ENCODE data around the gene C9orf40. TPM values are rescaled to one million over a fixed set of nuclear protein-coding genes. Genes with fewer than 3 reads are reported as not detected.
A peak's percentile ranks its signal among the peaks of the same experiment; 100 is the strongest.

Gene C9orf40, protein sequence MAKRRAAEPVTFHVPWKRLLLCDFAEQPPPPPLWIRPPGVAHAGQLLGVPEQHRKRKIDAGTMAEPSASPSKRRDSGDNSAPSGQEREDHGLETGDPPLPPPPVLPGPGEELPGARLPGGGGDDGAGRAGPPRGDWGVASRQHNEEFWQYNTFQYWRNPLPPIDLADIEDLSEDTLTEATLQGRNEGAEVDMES
- total RNA-seq (2014; rRNA removed; shearing (Covaris generic)) (3.4 and 6.1 TPM in 2 replicates), polyA plus RNA-seq (2016; fragmentation: Nextera tagmentation; extraction: Ambion mirVana) (8.0 and 8.5 TPM in 2 replicates)

DNA sequence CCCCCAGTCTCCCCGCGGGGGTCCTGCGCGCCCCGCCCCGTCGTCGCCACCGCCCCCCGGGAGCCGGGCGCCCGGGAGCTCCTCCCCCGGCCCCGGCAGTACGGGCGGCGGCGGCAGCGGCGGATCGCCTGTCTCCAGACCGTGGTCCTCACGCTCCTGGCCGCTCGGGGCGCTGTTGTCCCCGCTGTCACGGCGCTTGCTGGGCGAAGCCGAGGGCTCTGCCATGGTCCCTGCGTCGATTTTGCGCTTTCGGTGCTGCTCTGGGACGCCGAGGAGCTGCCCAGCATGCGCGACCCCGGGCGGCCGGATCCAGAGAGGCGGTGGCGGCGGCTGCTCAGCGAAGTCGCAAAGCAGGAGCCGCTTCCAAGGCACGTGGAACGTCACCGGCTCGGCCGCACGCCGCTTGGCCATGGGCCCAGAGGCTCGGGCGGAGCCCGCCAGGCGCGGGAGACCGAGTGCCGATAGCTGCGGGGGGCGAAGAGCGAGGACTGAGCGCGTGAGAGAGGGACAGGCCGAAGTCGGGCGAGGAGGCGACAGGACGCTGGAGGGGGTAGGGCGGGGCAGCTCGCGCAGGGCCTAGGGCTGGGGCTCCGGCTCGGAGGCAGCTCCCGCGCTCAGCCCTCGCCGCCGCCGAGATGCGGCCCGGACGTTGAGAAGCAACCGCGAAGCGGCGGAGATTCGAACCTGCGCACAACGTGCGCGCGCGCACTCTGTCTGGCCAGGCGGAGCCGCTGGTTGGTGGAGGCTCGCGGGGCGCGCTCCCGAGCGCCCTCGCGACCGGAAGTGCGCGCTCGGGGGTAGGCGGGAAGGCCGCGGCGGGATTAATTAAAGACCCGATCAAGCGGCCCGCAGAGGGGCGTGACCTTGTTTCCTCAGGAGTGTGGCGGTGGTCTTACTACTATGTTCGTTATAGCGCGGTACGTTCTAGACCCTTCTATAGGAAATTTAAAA, at the start of gene C9orf40:
Gene C9orf40, minus strand, starts transcription at position 712 of the 951 bp plus-strand sequence. Its CDS starts 301 bp downstream, at position 411.
- Histone ChIP-seq H3K27me3 (replicated peaks; ENCODE audit: insufficient read depth) (no peaks in the 10 kb centered on the region), H3K4me3 (peak within 1 kb of the TSS; percentile 90), H3K36me3 (ENCODE audit: low read depth) (no peaks in the 10 kb centered on the region), H3K9ac (peak within 1 kb of the TSS; percentile 84), H2AFZ (peak within 1 kb of the TSS; percentile 94), H3K27ac (peak within 1 kb of the TSS; percentile 76), H3K9me2 (ENCODE audit: insufficient read depth) (no peaks in the 10 kb centered on the region), H3F3A (ENCODE audit: insufficient read depth) (peaks cover 9% of the 10 kb centered on the region; the same call in 1 of the 2 replicates), H4K20me1 (ENCODE audit: insufficient read depth) (no peaks in the 10 kb centered on the region), H3K9me3 (ENCODE audit: low read depth) (no peaks in the 10 kb centered on the region), H3K4me2 (ENCODE audit: unreplicated experiment) (peak within 1 kb of the TSS; percentile 74), H3K79me2 (ENCODE audit: insufficient read depth) (peaks cover 25% of the 10 kb centered on the region), H3K4me1 (ENCODE audit: insufficient read depth) (no peaks in the 10 kb centered on the region)
- TF ChIP-seq EZH2phosphoT487 (IDR thresholded peaks at IDR 0.05; ENCODE audit: insufficient read depth, low read depth) (no peak), EZH2 (IDR thresholded peaks at IDR 0.05; ENCODE audit: insufficient read depth, poor library complexity, severe bottlenecking) (no peak)
- WGBS, 2 experiments (ENCODE audit: low coverage in 1 of 2, low lambda C conversion rate in 2 of 2, missing lambda C conversion rate in 2 of 2) = 0 to 1% methylated on average over 89 to 94 of the region's 125 CpGs
- DNase-seq = peak; percentile 93
- in situ Hi-C loops (cut with MboI) = no loop called here

DNA sequence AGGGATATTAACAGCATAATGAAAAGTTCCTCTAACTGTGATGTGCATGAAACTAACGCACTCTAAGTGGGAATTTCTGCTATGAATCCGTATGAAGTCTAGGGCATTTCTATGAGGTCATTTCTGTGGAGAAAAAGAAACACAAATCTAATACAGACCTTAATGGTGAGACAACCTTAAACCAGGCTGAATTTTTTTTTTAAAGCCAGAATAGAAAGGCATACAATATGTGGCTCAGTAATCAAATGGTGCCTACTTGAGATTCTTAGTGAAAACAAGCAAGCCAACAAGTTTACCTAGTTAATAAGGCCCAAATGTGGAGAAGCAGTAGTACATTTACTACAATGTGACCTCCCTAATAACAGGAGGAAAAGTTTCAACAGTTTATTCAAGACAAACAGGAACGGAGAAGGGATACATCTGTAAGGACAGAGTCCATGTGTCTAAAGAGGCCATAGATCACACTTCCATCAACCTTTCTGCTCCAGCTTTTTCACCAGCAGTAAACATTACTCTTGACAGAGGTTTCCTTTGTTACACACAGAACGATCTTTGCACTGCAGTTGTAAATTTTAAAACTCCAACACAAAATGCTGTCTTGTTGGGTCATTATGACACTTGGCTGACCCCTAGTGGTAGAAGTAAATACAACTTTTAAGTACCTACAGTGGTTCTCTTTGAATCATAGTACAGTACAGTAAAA, 49.2 kb upstream of the C9orf40 start:
- Histone ChIP-seq H3K79me2 (ENCODE audit: insufficient read depth) (no peaks in the 10 kb centered on the region), H3K4me2 (ENCODE audit: unreplicated experiment) (peak overlapping the region; percentile 15), H3K4me1 (ENCODE audit: insufficient read depth) (no peaks in the 10 kb centered on the region), H3K9me3 (ENCODE audit: low read depth) (no peaks in the 10 kb centered on the region), H3F3A (ENCODE audit: insufficient read depth) (no peaks in the 10 kb centered on the region), H3K9ac (no peak overlapping the region), H4K20me1 (ENCODE audit: insufficient read depth) (no peaks in the 10 kb centered on the region), H3K27me3 (replicated peaks; ENCODE audit: insufficient read depth) (no peaks in the 10 kb centered on the region), H3K9me2 (ENCODE audit: insufficient read depth) (no peaks in the 10 kb centered on the region), H2AFZ (peak overlapping the region; percentile 61), H3K27ac (no peak overlapping the region), H3K4me3 (no peak overlapping the region), H3K36me3 (ENCODE audit: low read depth) (peaks cover 3% of the 10 kb centered on the region; the same call in 1 of the 2 replicates)
- in situ Hi-C loops (cut with MboI) = loop anchor here (5.0 kb wide), 1 partner anchor 225 kb away; no protein-coding TSS in a partner anchor
- WGBS, 2 experiments (ENCODE audit: low coverage in 1 of 2, low lambda C conversion rate in 2 of 2, missing lambda C conversion rate in 2 of 2) = 42 to 49% methylated on average over 4 of the region's 4 CpGs
- peak; percentile 78 for DNase-seq
- TF ChIP-seq EZH2 (IDR thresholded peaks at IDR 0.05; ENCODE audit: insufficient read depth, poor library complexity, severe bottlenecking) (no peak), EZH2phosphoT487 (IDR thresholded peaks at IDR 0.05; ENCODE audit: insufficient read depth, low read depth) (no peak)

DNA sequence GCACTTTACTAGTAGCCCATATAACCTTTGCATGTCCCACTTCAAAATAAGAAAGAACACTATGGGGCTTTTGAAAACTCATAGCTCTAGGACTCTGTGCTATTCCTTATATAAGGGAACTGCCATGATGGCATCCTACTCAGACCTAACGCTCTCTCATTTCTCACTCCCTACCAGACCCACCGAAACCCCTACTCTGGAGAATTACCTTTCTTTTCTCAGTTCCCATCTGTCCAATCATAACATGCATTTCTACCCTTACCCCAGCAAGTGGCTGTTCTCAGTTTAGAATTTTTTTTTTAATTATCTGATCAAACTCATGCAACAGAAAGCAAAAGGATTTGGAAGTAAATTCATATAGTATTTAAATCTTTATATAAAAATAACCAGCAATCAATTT, 48.1 kb upstream of the C9orf40 start:
- Histone ChIP-seq H4K20me1 (ENCODE audit: insufficient read depth) (no peaks in the 10 kb centered on the region), H3K4me2 (ENCODE audit: unreplicated experiment) (no peak overlapping the region), H3K9ac (no peak overlapping the region), H3K27me3 (replicated peaks; ENCODE audit: insufficient read depth) (no peaks in the 10 kb centered on the region), H3K4me1 (ENCODE audit: insufficient read depth) (no peaks in the 10 kb centered on the region), H3F3A (ENCODE audit: insufficient read depth) (no peaks in the 10 kb centered on the region), H3K79me2 (ENCODE audit: insufficient read depth) (no peaks in the 10 kb centered on the region), H3K27ac (no peak overlapping the region), H3K36me3 (ENCODE audit: low read depth) (peaks cover 6% of the 10 kb centered on the region; the same call in 1 of the 2 replicates), H3K9me3 (ENCODE audit: low read depth) (no peaks in the 10 kb centered on the region), H3K4me3 (no peak overlapping the region), H3K9me2 (ENCODE audit: insufficient read depth) (no peaks in the 10 kb centered on the region), H2AFZ (no peak overlapping the region)
- WGBS, 2 experiments (ENCODE audit: low coverage in 1 of 2, low lambda C conversion rate in 2 of 2, missing lambda C conversion rate in 2 of 2) = 98 to 100% methylated on average over 2 of the region's 2 CpGs
- TF ChIP-seq EZH2 (IDR thresholded peaks at IDR 0.05; ENCODE audit: insufficient read depth, poor library complexity, severe bottlenecking) (no peak), EZH2phosphoT487 (IDR thresholded peaks at IDR 0.05; ENCODE audit: insufficient read depth, low read depth) (no peak)
- no peak for DNase-seq
- in situ Hi-C loops (cut with MboI) = loop anchor here (5.0 kb wide), 1 partner anchor 224 kb away; no protein-coding TSS in a partner anchor

DNA sequence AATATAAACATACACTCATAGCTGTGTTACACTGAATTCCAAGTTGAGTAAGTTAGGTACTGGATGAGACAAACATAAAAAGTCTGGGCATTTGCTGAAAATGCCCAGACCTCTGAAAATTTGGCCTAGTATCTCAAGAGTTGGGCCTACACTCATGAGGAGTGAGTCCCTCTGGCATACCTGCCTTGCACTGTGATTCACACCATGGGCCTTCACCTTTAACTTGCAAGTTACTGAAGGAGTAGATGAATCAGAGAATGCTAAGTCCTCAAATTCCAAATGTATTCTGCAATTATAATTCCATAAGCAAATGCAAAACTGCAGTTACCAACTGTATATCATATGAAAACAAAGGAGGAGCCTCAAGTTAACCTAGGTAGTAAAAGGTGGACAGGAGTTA, 32.3 kb upstream of the C9orf40 start:
- in situ Hi-C loops (cut with MboI) = no loop called here
- Histone ChIP-seq H3K4me3 (no peak overlapping the region), H3K27me3 (replicated peaks; ENCODE audit: insufficient read depth) (no peaks in the 10 kb centered on the region), H3K9ac (no peak overlapping the region), H3F3A (ENCODE audit: insufficient read depth) (no peaks in the 10 kb centered on the region), H3K36me3 (ENCODE audit: low read depth) (peaks cover 5% of the 10 kb centered on the region; the same call in 1 of the 2 replicates), H3K9me3 (ENCODE audit: low read depth) (no peaks in the 10 kb centered on the region), H2AFZ (no peak overlapping the region), H3K27ac (no peak overlapping the region), H4K20me1 (ENCODE audit: insufficient read depth) (no peaks in the 10 kb centered on the region), H3K9me2 (ENCODE audit: insufficient read depth) (no peaks in the 10 kb centered on the region), H3K79me2 (ENCODE audit: insufficient read depth) (no peaks in the 10 kb centered on the region), H3K4me1 (ENCODE audit: insufficient read depth) (no peaks in the 10 kb centered on the region), H3K4me2 (ENCODE audit: unreplicated experiment) (no peak overlapping the region)
- no peak for TF ChIP-seq EZH2phosphoT487 (IDR thresholded peaks at IDR 0.05; ENCODE audit: insufficient read depth, low read depth)
- no peak for TF ChIP-seq EZH2 (IDR thresholded peaks at IDR 0.05; ENCODE audit: insufficient read depth, poor library complexity, severe bottlenecking)
- no peak for DNase-seq

All from GM23248 (cell line).